ENCODE measurements around the gene AFTPH. TPM values are rescaled to one million over a fixed set of nuclear protein-coding genes. Genes with fewer than 3 reads are reported as not detected.

AFTPH gene
- total RNA-seq, 1 donor from 2014 or later = 11.3 TPM

DNA sequence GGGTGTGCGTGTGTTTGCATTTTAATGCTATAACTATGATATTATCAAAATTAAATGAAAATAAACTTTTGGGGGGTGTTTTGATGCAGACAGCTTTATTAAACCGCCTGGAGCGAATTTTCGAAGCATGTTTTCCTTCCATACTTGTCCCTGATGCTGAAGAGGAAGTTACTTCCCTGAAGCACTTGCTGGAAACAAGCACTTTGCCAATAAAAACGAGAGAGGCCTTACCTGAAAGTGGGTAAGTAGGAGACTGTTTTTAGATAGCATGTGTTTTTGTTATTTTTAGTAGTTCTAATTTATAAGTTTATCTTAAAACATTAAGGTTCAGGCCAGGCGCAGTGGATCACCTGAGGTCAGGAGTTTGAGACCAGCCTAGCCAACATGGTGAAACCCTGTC lies 43.3 kb downstream of the AFTPH start:
- H3K27me3 ChIP-seq (ENCODE audit: low read depth) = no peaks in the 10 kb centered on the region
- intact Hi-C loops (cut with micrococcal nuclease) = loop anchor here (10.0 kb wide), 1 partner anchor 233 kb away; no protein-coding TSS in a partner anchor
- H3K9me3 ChIP-seq (replicated peaks) = no peaks in the 10 kb centered on the region
- H3K27ac ChIP-seq (replicated peaks) = no peak overlapping the region
- no peak overlapping the region for H3K4me3 ChIP-seq
- no peak for DNase-seq
- peaks cover 37% of the 10 kb centered on the region for H3K36me3 ChIP-seq
- H3K4me1 ChIP-seq = no peaks in the 10 kb centered on the region
- TF ChIP-seq, protein P1, sequence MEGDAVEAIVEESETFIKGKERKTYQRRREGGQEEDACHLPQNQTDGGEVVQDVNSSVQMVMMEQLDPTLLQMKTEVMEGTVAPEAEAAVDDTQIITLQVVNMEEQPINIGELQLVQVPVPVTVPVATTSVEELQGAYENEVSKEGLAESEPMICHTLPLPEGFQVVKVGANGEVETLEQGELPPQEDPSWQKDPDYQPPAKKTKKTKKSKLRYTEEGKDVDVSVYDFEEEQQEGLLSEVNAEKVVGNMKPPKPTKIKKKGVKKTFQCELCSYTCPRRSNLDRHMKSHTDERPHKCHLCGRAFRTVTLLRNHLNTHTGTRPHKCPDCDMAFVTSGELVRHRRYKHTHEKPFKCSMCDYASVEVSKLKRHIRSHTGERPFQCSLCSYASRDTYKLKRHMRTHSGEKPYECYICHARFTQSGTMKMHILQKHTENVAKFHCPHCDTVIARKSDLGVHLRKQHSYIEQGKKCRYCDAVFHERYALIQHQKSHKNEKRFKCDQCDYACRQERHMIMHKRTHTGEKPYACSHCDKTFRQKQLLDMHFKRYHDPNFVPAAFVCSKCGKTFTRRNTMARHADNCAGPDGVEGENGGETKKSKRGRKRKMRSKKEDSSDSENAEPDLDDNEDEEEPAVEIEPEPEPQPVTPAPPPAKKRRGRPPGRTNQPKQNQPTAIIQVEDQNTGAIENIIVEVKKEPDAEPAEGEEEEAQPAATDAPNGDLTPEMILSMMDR (IDR thresholded peaks at IDR 0.05; ENCODE audit: borderline replicate concordance) = no peak

DNA sequence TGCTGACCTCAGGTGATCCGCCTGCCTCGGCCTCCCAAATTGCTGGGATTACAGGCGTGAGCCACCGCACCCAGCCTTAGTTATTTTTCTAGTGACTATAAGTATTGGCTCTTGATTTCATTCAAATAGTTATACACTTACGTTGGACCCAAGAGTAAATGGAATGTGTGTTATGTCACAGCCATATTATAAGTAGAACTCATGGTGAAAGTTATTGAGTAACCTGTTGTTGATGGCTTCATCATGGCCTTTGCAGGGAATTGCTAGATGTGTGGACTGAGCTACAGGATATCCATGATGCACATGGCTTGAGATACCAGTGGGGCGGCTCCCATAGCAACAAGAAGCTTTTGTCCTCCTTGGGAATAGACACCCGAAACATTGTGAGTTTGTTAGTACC lies 44.7 kb downstream of the AFTPH start:
- Histone ChIP-seq H3K4me1 (no peaks in the 10 kb centered on the region), H3K9me3 (replicated peaks) (no peaks in the 10 kb centered on the region), H3K4me3 (no peak overlapping the region), H3K27ac (replicated peaks) (no peak overlapping the region), H3K36me3 (peaks cover 49% of the 10 kb centered on the region), H3K27me3 (ENCODE audit: low read depth) (no peaks in the 10 kb centered on the region)
- TF ChIP-seq, protein P1 (IDR thresholded peaks at IDR 0.05; ENCODE audit: borderline replicate concordance) = no peak
- intact Hi-C loops (cut with micrococcal nuclease) = loop anchor here (10.0 kb wide), 1 partner anchor 234 kb away; no protein-coding TSS in a partner anchor
- no peak for DNase-seq

DNA sequence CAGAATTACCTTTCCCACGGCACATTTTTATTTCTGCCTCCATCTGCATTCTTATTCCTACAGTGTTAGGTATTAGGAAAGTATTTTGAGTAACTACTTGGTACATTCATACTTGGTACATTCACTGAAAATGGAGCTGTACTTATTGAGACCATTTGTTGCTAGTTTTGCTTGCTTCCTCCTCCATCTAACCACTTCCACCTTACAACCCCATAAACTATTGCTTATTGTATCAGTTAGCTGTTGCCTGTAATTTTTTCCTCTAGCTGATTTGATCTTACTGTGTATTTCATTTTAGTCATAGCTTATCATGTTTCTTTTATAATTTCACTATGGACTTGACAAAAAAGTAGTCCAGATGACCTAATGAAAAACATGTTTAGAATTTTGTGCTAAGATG lies 50.7 kb downstream of the AFTPH start:
- intact Hi-C loops (cut with micrococcal nuclease) = no loop called here
- Histone ChIP-seq H3K27ac (replicated peaks) (no peak overlapping the region), H3K4me3 (no peak overlapping the region), H3K4me1 (no peaks in the 10 kb centered on the region), H3K27me3 (ENCODE audit: low read depth) (no peaks in the 10 kb centered on the region), H3K36me3 (peaks cover 69% of the 10 kb centered on the region), H3K9me3 (replicated peaks) (no peaks in the 10 kb centered on the region)
- TF ChIP-seq, protein P1 (IDR thresholded peaks at IDR 0.05; ENCODE audit: borderline replicate concordance) = no peak
- DNase-seq = no peak

DNA sequence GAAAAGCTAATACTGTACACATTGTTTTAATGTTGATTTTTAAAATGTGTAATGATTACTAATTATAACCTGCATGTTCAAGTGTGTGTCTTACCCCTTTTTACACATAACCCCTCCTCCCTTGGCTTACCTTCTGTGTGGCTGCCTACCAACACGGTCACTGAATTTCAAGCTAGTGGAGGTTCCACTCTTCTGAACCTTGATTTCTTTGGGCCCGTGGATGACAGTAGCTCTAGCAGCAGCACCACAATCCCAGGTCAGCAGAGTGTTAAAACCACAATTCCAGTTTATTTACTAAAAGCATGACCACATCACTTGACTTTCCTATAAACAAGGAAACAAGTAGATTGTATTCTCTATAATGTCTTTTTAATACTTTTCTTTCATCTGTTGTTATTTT lies 56.9 kb downstream of the AFTPH start:
- H3K36me3 ChIP-seq = peaks cover 43% of the 10 kb centered on the region

GRCh38 chr2:64581777-64582539 lies 57.8 kb downstream of the AFTPH start:
- Histone ChIP-seq H3K9me3 (replicated peaks) (no peaks in the 10 kb centered on the region), H3K27me3 (ENCODE audit: low read depth) (no peaks in the 10 kb centered on the region), H3K36me3 (peaks cover 39% of the 10 kb centered on the region), H3K27ac (replicated peaks) (no peak overlapping the region), H3K4me3 (no peak overlapping the region), H3K4me1 (peaks cover 5% of the 10 kb centered on the region)
- TF ChIP-seq, protein P1 (IDR thresholded peaks at IDR 0.05; ENCODE audit: borderline replicate concordance) = no peak
- no peak for DNase-seq
- intact Hi-C loops (cut with micrococcal nuclease) = no loop called here

More for the DNA sequence above, 56.9 kb downstream of the AFTPH start:
- TF ChIP-seq, protein P1 (IDR thresholded peaks at IDR 0.05; ENCODE audit: borderline replicate concordance) = no peak
- Histone ChIP-seq H3K9me3 (replicated peaks) (no peaks in the 10 kb centered on the region), H3K4me1 (no peaks in the 10 kb centered on the region), H3K27ac (replicated peaks) (no peak overlapping the region), H3K4me3 (no peak overlapping the region), H3K27me3 (ENCODE audit: low read depth) (no peaks in the 10 kb centered on the region)
- no peak for DNase-seq
- intact Hi-C loops (cut with micrococcal nuclease) = no loop called here
